ENCODE measurements around the gene TSPAN7.

TSPAN7 gene

GRCh38 chrX:38575888-38576287, 14.5 kb downstream of the TSPAN7 start:
- DNase-seq (ENCODE audit: extremely low read depth, insufficient read length): no peak
- no peaks in the 10 kb centered on the region for H3K27me3 ChIP-seq (replicated peaks; ENCODE audit: control insufficient read depth, insufficient read depth, low read length)
- no peak overlapping the region for H3K4me3 ChIP-seq (replicated peaks; ENCODE audit: low read depth, low read length)
- no peaks in the 10 kb centered on the region for H3K36me3 ChIP-seq (ENCODE audit: control insufficient read depth, insufficient read depth, low read length)
- no peak for TF ChIP-seq CTCF (IDR thresholded peaks at IDR 0.05; ENCODE audit: insufficient read depth, low read length, poor library complexity, severe bottlenecking)

- no peaks in the 10 kb centered on the region for H3K36me3 ChIP-seq (ENCODE audit: control insufficient read depth, insufficient read depth, low read length)
- H3K4me3 ChIP-seq (replicated peaks; ENCODE audit: low read depth, low read length): no peak overlapping the region
- H3K27me3 ChIP-seq (replicated peaks; ENCODE audit: control insufficient read depth, insufficient read depth, low read length): no peaks in the 10 kb centered on the region
- DNase-seq (ENCODE audit: extremely low read depth, insufficient read length): no peak
- TF ChIP-seq CTCF (IDR thresholded peaks at IDR 0.05; ENCODE audit: insufficient read depth, low read length, poor library complexity, severe bottlenecking): no peak
Observed at GRCh38 chrX:38577738-38578137, 16.4 kb downstream of the TSPAN7 start.

- Histone ChIP-seq H3K36me3 (ENCODE audit: control insufficient read depth, insufficient read depth, low read length) (no peaks in the 10 kb centered on the region), H3K4me3 (replicated peaks; ENCODE audit: low read depth, low read length) (no peak overlapping the region), H3K27me3 (replicated peaks; ENCODE audit: control insufficient read depth, insufficient read depth, low read length) (no peaks in the 10 kb centered on the region)
- DNase-seq (ENCODE audit: extremely low read depth, insufficient read length): no peak
- no peak for TF ChIP-seq CTCF (IDR thresholded peaks at IDR 0.05; ENCODE audit: insufficient read depth, low read length, poor library complexity, severe bottlenecking)
Observed at GRCh38 chrX:38578167-38578566, 16.8 kb downstream of the TSPAN7 start.

- no peaks in the 10 kb centered on the region for H3K27me3 ChIP-seq (replicated peaks; ENCODE audit: control insufficient read depth, insufficient read depth, low read length)
- DNase-seq (ENCODE audit: extremely low read depth, insufficient read length): no peak
- no peak for TF ChIP-seq CTCF (IDR thresholded peaks at IDR 0.05; ENCODE audit: insufficient read depth, low read length, poor library complexity, severe bottlenecking)
- H3K36me3 ChIP-seq (ENCODE audit: control insufficient read depth, insufficient read depth, low read length): no peaks in the 10 kb centered on the region
- H3K4me3 ChIP-seq (replicated peaks; ENCODE audit: low read depth, low read length): no peak overlapping the region
Observed at GRCh38 chrX:38583181-38583580, 21.8 kb downstream of the TSPAN7 start.

- no peak for TF ChIP-seq CTCF (IDR thresholded peaks at IDR 0.05; ENCODE audit: insufficient read depth, low read length, poor library complexity, severe bottlenecking)
- Histone ChIP-seq H3K36me3 (ENCODE audit: control insufficient read depth, insufficient read depth, low read length) (no peaks in the 10 kb centered on the region), H3K27me3 (replicated peaks; ENCODE audit: control insufficient read depth, insufficient read depth, low read length) (no peaks in the 10 kb centered on the region), H3K4me3 (replicated peaks; ENCODE audit: low read depth, low read length) (no peak overlapping the region)
- DNase-seq (ENCODE audit: extremely low read depth, insufficient read length): no peak
Observed at GRCh38 chrX:38594434-38594833, 33.1 kb downstream of the TSPAN7 start.

GRCh38 chrX:38595801-38596200, 34.5 kb downstream of the TSPAN7 start:
- TF ChIP-seq CTCF (IDR thresholded peaks at IDR 0.05; ENCODE audit: insufficient read depth, low read length, poor library complexity, severe bottlenecking): no peak
- DNase-seq (ENCODE audit: extremely low read depth, insufficient read length): no peak
- Histone ChIP-seq H3K36me3 (ENCODE audit: control insufficient read depth, insufficient read depth, low read length) (no peaks in the 10 kb centered on the region), H3K4me3 (replicated peaks; ENCODE audit: low read depth, low read length) (no peak overlapping the region), H3K27me3 (replicated peaks; ENCODE audit: control insufficient read depth, insufficient read depth, low read length) (no peaks in the 10 kb centered on the region)

All from GM06990 (cell line).